HG03039 (cell line): ENCODE data around the gene GPR148.

Source experiments
- ATAC-seq: cut with Tn5 transposase; IDR thresholded peaks from one replicate; pipeline ENCODE4 v1.9.1; 2021; ENCODE audit warnings: mild to moderate bottlenecking, moderate library complexity; ENCODE audit not compliant: unreplicated experiment

GPR148 gene

DNA sequence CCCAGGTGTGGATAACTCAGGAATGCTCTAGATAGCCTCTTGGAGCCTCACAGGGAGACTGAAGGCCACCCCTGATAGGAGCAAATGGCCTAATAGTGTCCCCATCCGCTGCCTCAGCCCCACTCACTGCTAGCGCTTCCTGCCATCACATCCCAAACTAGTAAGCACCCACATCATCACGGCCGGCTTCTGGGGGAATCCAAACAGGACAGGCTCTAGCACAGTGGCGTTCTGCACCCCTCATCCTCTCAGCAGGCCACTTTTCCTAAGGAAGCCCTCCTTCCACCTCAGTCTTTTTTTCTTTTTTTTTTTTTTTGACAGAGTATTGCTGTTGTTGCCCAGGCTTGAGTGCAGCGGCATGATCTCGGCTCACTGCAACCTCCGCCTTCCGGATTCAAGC is 20.2 kb downstream of the GPR148 start:
- ATAC-seq = no peak

DNA sequence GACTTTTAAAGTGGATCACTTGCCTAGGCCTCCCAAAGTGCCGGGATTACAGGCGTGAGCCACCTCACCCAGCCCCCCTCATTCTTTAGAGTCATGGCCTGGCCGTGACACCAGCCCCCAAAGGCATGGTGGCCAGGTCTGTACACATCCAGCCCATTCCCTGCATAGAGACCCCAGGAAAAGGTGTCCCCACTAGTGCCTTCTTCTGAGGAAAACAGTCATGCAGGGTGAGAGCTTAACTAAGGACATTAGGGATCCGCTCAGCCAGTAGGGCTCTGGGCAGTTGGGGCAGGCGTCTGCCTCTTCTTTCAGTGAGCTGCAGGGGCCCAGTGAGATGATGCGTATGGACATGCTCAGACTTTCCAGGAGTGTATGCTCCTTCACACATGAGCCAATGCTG is 20.8 kb downstream of the GPR148 start:
- no peak for ATAC-seq

DNA sequence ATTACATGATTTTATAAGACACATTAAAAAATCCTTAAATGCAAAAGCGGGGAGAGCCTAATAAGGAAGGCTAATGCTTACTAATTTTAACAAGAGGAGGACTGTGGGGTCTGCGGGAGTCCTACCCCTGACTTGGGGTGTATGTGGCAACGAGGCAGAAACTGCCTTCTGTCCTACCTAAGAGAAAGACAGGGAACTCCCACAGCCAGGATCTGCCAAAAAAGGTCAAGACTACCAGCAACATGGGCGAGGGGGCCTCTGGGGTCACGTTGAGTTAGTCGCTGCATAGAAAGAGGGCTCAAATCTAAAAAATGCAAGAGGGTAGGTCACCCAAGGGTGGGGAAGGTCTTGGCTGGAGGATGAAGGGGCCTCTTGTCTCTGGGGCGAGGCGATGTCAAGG is 25.9 kb downstream of the GPR148 start:
- ATAC-seq = no peak

DNA sequence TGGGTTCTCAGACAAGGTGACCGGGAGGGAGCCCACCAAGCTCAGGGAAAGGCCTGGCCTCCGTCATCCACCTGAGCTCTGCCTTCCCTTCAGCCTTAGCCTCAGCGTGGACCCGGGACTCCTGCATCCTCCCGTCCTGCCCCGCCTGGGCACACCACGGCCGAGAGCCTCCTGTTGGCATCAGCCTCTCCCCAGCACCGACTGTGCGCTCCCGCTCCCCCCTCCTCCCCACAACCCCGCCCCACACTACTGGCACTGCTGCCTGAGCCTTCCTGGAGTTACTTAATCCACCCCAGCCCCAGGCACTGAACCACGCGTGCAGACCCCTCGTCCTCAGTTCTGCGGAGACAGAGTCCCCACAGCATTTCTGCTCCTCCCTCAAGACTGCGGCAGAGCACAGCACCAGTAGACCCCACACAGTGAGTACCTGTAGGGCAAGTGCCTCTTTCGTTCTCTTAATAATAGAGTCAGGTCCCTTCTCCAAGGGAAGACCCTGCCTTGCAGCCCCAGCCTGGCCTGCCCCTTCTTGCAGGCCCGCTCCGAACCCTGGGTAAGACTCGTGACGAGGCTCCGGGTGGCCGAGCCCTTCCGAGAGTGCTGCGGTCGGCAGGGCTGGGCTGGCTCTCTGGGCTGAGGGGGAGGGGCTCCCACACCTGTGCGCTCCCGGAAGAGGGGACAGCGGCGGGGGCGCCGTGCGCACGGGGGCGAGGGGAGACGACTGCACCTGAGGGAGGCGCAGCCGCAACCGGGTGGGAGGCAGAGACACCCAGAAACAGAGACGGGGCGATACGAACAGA is 26.6 kb downstream of the GPR148 start, which contains the start of gene AMER3:
Gene AMER3, plus strand, starts transcription at position 285 of the 797 bp plus-strand sequence. CDS start 6,533 bp downstream, outside the sequence.
- ATAC-seq = no peak

DNA sequence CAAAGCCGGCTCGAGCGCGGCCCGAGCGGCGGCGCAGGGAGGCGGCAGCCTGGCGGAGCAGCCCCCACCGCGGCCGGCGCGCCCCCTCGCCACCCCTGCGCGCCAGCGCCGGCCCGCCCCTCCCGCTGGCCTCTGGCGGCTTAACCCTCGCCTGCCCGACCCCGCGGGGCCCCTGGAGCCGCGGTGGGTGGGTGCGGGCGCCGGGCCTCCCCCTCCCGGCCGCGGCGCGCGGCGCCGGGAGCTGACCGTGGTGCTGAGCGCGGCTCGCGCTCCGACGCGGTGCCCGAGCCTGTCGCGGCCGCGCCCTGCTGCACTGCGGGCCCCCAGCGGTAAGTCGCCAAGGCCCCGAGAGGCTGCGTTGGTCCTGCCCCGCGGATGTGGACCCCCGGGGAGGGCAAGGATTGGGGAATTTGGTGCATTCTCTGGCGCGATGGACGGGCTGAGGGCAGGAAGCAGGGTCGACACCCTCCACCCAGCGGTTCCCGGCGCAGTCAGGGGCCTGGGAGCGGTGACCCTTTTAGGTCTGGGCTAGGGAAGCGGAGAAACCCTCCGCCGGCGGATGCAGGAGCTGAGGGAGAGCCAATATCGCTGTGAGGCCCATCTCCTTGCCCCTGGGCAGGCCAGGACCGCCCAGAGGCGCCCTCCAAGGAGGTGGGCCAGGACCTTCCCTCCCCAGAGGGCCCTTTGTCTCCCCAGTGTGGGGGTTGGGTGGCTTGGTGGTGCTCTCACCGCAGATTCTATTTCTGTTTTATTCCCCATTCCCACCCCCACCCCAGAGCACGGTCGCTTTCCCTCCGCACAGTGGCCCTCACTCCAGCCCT is 27.4 kb downstream of the GPR148 start:
- no peak for ATAC-seq

DNA sequence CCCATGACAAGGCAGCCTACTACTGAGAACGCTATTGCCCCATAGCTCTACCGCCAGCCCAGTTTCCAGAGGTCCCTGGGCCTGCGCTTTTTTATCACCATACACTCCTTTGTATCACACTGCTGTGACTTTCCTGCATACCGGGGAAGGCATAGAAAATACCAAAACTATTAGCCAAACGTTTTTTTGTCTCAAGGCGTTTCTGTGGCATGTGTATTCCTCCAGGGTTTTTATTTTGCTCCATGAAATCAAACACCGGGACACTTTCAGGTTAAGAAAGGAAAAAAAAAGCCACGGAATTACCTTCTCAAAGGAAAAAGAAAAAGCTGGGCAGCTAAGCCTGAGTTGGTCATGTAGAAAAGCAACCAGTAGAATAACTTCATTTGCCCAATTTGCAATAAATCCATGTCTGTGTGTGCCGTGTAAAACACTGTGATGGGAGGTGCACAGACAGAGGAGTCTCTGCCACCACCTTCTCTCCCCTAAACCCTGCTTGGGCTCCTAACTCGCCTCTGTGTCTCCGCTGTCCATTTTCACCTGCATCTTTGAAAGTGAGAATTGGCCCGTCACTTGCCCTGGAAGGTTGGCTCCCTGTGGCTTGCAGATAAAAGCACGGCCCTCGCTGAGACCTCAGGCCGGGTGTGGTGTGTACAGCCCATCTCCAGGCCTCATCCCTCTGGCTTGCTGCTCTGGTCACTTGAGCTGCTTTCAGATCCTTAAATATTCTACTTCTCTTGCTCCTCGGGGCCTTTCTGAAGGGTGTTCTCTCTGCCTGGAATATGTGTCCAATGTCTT is 28.2 kb downstream of the GPR148 start:
- ATAC-seq = no peak

DNA sequence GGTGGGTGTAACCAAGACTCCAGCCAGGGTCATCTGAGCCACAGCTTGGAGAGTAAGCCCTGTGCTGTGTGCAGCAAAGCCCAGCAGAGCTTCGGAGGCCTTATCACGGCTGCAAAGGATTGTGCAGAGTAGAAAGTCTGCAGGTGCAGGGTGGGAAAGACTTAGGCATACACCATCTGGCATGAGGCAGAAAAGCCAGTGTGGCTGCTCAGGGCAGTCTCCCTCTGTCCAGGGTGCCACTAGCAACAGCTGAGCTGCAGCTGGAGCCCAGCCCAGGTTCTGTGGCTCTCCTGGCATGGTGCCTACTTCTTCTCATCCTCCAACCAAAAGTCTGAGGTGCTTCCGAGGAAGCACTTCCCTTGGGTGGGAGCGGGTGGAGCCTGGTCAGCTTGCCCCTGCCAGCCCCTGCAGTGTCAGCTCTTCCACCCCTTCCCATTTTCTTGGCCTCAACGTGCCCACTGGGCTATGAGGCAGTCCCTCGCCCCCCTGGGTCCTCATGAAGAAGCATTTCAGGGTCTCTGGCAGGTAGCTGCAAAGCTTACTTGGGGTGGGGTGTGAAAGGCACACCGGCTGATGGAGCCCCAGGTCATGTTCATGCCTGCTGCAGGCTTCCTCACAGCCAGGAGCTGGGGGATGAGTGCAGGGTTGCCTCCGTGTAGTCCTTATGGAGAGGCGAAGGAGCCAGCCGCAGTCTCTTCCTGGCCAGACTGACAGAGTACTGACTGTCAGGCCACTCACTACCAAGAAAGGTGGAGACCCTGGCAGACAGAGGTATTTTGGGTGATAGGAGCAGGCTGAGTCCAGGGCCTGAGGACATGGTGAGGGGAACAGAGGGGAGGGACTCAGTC is 31.3 kb downstream of the GPR148 start:
- no peak for ATAC-seq

DNA sequence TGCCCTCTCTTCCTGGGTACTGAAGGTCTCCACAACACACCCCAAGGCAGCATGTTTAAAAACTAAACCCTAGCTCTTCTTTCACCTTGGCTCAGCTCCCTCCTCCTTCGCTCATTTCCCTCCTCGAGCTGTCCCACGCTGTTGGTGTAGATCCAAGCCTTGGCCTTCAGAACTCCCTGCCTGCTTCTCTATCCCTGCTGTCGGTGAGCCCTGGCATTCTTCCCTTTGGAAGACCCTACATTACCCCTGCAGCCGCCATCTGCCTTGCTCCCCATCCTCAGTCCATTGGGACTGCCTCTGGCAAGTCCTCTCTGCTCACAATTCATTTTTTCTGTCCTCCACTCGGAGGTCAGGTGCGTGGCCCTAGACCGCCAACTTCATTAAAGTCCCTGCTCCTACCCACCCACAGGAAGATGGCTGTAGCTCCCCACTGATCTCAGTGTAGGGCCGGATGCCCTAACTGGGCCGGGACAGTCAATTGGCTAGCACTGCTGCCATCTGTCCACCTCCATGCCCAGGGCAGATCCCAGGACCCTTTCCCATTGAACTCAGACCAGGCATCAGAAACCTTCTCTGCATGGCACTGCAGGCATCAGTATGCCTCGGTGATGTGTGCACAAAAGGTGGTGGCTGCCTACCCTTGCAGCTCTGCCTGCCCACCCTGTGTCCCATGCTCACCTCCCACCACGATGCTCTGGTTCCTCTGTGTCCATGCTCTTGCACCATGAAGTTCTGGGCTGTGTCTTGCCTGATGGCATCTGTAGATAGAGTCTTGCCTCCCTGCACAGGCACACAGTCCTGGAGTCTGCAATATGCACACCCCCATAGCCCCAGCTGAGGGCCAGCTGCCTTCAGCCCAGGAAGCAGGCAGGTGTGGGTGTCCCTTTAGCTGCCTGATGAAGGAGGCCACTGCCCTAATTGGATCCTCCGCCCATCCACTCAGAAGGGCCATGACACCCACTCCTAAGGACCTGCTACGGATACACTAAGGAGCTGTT is 32.2 kb downstream of the GPR148 start:
- ATAC-seq = no peak

DNA sequence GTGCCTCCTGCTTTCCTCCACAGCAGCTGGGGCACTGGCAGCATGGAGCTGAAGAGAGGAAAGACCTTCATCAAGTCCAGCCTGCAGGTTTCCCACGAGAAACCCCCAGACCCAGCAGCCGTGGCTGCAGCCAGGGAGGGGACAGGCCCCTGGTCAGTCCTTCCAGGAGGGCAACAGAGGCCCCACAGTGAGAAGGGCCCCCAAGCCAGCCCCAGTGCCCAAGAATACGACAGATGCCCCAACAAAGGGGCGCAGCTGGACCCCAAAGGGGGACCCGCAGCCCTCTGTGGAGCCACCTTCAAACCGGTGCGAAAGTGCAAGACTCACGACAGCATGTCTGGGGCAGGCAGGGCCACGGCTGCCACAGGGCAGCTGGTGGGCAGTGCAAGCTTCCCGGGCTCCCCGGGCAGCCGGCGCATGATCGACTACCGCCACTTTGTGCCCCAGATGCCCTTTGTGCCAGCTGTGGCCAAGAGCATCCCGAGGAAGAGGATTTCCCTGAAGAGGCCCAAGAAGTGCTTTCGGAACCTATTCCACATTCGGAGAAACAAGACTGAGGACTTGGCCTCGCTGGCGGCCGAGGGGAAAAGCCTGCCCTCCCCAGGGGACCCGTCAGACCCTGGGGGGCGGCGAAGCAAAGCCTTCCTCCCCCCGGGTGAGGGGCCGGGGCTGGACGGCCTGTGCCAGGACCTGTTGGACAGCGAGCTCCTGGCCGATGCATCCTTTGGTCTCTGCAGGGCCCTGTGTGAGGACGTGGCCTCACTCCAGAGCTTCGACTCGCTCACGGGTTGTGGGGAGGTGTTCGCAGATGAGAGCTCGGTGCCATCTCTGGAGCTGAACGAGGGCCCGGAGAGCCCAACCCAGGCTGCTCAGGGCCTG is 33.4 kb downstream of the GPR148 start:
- ATAC-seq = no peak

DNA sequence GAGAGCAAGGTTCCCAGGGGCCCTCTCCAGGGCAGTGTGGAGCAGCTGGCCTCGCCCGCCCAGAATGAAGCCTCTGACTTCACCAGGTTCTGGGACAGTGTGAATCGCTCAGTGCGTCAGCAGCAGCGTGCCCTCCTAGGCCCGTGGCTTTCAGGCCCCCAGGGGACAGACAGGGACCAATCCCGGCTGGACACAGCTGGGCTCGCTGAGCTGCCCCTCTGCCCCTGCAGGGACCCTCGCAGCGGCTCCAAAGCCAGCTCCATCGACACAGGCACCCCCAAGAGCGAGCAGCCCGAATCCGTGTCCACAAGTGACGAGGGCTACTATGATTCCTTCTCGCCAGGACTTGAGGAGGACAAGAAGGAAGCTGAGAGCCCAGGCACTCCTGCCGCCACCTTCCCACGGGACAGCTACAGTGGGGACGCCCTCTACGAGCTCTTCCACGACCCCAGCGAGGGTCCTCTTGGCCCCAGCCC is 34.1 kb downstream of the GPR148 start:
- ATAC-seq = no peak

DNA sequence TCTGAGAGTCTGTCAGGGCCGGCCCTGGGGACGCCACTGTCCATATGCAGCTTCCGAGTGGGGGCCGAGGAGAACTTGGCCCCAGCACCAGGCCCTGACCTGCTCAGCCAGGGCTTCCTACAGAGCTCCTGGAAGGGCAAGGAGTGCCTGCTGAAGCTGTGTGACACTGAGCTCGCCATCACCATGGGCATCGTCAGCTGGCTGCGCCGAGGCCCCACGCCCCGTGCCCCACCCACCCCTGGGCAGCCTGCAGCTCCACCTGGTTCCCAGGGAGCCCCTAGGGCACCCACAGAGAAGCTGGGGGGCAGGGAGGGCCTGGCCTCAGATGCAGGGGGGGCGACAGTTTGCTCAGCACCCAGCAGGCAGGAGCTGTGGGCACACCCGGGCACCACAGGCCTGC is 34.5 kb downstream of the GPR148 start:
- ATAC-seq = no peak

DNA sequence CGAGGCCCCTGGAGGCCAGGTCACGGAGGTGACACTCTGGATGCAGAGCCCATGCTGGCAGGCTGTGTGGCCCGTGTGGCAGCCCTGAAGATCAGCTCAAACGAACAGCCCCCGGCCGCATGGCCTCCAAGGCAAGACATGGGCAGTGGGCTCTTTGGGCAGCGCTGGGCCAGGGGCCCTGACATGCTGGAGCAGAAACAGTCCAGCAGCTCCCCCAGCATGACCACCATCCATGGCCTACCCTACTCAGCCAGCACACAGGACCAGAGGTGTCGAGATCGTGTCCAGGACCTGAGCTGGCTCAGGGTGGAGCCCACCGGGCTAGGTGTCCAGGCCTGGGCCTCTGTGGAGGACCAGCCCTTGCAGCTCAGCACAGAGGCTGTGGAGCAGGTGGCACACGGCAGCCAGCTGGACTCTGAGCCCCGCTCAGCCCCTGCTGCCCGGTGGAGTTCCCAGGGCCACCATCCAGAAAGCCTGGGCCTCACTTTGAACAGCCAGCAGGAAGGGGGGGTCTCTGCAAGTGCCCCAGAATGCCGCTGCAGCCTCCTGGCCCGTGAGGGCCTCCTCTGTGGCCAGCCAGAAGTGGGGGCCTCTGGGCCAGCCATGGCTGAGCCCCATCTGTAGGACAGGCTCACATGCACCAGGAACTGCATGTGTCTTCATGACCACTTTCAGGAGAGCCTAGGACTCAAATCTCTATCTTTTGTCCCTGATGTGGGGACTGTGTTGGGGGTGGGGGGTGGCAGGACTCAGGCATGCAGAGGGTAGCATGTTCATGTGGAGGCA is 35.4 kb downstream of the GPR148 start:
- no peak for ATAC-seq

DNA sequence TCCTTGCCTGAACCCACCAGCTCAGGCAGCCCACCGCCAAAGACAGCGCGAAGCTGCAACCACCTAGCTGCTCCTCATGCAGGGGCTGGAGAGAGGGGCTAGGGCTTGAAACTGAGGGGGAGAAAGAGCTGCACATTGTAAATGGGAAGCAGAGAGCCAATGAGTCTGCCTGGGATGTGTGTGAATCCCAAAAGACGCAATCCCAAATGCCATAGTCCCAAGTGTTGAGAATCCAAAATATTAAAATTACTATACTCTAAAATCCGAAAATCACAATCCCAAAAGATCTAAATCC is 35.9 kb downstream of the GPR148 start:
- no peak for ATAC-seq

DNA sequence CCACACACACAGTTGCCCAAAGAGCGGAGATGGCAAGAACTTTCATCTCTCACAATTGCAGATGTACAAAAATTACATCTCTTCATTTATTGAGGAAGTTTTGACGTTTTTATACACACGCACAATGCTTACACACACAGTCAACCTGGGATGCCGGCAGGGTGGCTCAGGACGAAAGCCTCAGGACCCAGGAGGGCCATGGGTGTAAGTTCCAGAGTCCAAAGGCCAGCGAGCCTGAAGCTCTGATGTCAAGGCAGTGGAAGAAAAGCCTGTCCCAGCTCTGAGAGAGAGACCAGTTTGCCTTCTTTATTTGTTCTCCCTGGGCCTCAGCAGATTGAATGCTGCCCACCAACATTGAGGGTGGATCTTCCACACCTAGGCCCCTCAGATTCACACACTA is 36.6 kb downstream of the GPR148 start:
- ATAC-seq = no peak

DNA sequence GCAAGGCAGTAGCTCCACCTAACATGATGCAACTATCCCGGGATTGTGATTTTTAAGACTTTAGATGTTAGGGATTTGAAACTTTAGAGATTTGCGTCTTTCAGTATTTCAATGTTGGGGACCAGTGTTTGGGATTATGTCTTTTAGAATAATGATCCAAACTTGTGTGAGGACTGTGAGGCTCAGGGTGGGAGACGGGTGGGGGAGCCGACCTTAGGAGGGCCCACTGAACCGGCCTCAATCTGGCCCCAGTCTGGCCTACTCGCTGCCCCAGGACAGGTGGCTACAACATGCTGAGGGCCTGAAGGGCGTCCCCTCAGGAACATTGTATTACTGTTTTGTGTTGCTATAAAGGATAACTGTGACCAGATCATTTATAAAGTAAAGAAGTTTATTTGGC is 37.2 kb downstream of the GPR148 start:
- no peak for ATAC-seq

DNA sequence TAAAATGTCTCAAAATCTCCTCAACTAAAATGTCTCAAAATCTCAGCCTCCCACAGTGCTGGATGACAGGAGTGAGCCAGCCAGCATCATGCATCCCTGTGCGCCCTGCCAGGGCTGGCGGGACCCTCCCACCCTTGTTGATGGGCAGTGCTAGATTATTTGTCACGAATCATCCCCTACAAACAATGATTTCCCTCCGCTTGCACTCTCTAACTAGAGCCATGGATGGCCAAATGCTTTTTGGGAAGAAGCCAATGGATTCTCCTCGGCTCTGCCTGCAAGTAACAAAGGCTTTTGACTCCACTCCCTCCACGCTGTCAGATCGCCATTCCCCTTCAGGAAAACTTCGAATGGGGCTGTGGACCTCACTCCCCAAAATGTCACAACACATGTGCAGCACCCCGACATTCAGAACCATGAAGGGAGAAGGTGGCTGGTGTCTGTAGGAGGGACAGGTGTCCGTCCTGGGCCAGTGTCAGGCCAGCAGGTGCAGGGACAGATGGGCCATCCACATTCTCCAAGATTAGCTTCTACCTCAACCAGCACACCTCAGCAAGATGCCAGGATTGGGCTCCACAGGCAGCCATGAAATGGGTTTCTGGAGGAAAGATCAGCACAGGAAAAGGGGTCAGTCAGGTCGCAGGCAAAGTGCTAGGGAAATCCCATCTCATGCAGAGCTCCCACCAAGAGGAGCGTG is 38.0 kb downstream of the GPR148 start:
- no peak for ATAC-seq

DNA sequence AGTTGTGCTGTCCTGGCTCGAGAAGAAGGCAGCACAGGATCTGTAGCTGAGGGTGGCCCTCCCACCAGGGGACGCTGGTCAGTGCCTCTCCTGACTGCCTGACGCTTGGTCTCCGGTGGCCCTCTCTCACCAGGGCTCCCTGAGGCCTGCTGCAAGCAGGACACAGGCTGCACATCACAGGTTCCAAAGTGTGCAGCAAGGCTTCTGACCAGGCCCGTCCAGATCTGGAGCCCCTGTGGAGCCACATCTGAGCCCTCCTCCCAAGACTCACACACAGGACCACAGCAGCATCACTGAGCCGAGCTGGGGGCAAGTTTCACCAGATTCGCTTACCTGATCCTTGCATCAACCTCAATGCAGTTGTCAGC is 38.5 kb downstream of the GPR148 start:
- ATAC-seq = no peak
